Stimulated activated naive CD8-positive, alpha-beta T cell treated with anti-CD3 and anti-CD28 coated beads, Interleukin-15, amount 100 ng/mL, for 72 hours (primary cell): ENCODE measurements around the gene RWDD2A.
"Not testable (repeated sequence)": the region's sequence is repeated elsewhere in the genome, so short reads cannot be mapped to it uniquely, and the experiment has no call there.

Experiments
- ATAC-seq: fragments of 150-1000 bp; cut with Tn5 transposase; 2 replicates; pipeline ENCODE4 v1.10.0; 2021; ENCODE audit warnings: mild to moderate bottlenecking, moderate library complexity
- DNase-seq, 2 donors: peaks; one replicate each; pipeline ENCODE4 v3.0.0; 2021 to 2022
- H3K27ac Mint-ChIP-seq, 2 donors: one replicate each; pipeline ENCODE4 v1.8.0; 2022; ENCODE audit warnings: mild to moderate bottlenecking in 2 of 2, mixed read lengths in 2 of 2, moderate library complexity in 2 of 2
- H3K27me3 Mint-ChIP-seq: one replicate; pipeline ENCODE4 v1.8.0; 2022; ENCODE audit warnings: mixed read lengths
- H3K4me1 Mint-ChIP-seq: one replicate; pipeline ENCODE4 v1.8.0; 2022; ENCODE audit warnings: mild to moderate bottlenecking, mixed read lengths
- H3K4me3 Mint-ChIP-seq, 2 donors: one replicate each; pipeline ENCODE4 v1.8.0; 2022; ENCODE audit warnings: mild to moderate bottlenecking in 2 of 2, mixed read lengths in 2 of 2, moderate library complexity in 1 of 2
- H3K9me3 Mint-ChIP-seq, 2 donors: one replicate each; pipeline ENCODE4 v1.8.0; 2022; ENCODE audit warnings: mixed read lengths in 2 of 2

The RWDD2A gene

GRCh38 chr6:83188501-83188900, 4.7 kb upstream of the RWDD2A start:
- Mint-ChIP-seq H3K27ac (no peak overlapping the region), H3K4me1 (peaks cover 15% of the 10 kb centered on the region), H3K4me3 (no peak overlapping the region), H3K27me3 (no peaks in the 10 kb centered on the region), H3K9me3 (no peaks in the 10 kb centered on the region)
- ATAC-seq (no peak), DNase-seq (no peak)

- H3K4me3 Mint-ChIP-seq: no peak overlapping the region
- peaks cover 24% of the 10 kb centered on the region for H3K4me1 Mint-ChIP-seq
- ATAC-seq (no peak), DNase-seq (no peak)
- H3K27ac Mint-ChIP-seq: no peak overlapping the region
- no peaks in the 10 kb centered on the region for H3K9me3 Mint-ChIP-seq
- H3K27me3 Mint-ChIP-seq: no peaks in the 10 kb centered on the region
These were observed 2.5 kb upstream of the RWDD2A start for GRCh38 chr6:83190626-83191025.

- not testable (repeated sequence) for H3K27me3 Mint-ChIP-seq, ATAC-seq, H3K9me3 Mint-ChIP-seq, DNase-seq, H3K27ac Mint-ChIP-seq
- H3K4me1 Mint-ChIP-seq: peaks cover 24% of the 10 kb centered on the region
- peak overlapping the region; percentile 96 to 99 for H3K4me3 Mint-ChIP-seq
These were observed 1.2 kb upstream of the RWDD2A start for GRCh38 chr6:83191974-83192373.

GRCh38 chr6:83192456-83192855, 701 bp upstream of the RWDD2A start:
- Mint-ChIP-seq H3K27ac (peak overlapping the region; percentile 95 to 99), H3K4me3 (peak overlapping the region; percentile 96 to 99), H3K9me3 (no peaks in the 10 kb centered on the region), H3K4me1 (peaks cover 24% of the 10 kb centered on the region), H3K27me3 (no peaks in the 10 kb centered on the region)
- ATAC-seq (no peak), DNase-seq (no peak)

GRCh38 chr6:83193747-83194566, 800 bp downstream of the RWDD2A start:
- Mint-ChIP-seq H3K27ac (no peak overlapping the region), H3K4me3 (peak overlapping the region; percentile 96 to 99), H3K4me1 (peaks cover 26% of the 10 kb centered on the region), H3K27me3 (no peaks in the 10 kb centered on the region), H3K9me3 (no peaks in the 10 kb centered on the region)
- ATAC-seq (peak; percentile 22), DNase-seq (peak; percentile 12 to 15)

GRCh38 chr6:83198486-83199172, 5.5 kb downstream of the RWDD2A start:
- H3K4me1 Mint-ChIP-seq: peaks cover 19% of the 10 kb centered on the region
- H3K4me3 Mint-ChIP-seq: no peak overlapping the region
- no peak for ATAC-seq
- H3K27ac Mint-ChIP-seq: no peak overlapping the region
- no peak for DNase-seq
- H3K9me3 Mint-ChIP-seq: no peaks in the 10 kb centered on the region
- H3K27me3 Mint-ChIP-seq: no peaks in the 10 kb centered on the region

GRCh38 chr6:83199173-83199862, 6.2 kb downstream of the RWDD2A start:
- no peak overlapping the region for H3K4me3 Mint-ChIP-seq
- H3K4me1 Mint-ChIP-seq: peaks cover 13% of the 10 kb centered on the region
- DNase-seq (peak in 1 of 2 donors; percentile 19), ATAC-seq (peak; percentile 88)
- no peak overlapping the region for H3K27ac Mint-ChIP-seq
- H3K9me3 Mint-ChIP-seq: no peaks in the 10 kb centered on the region
- H3K27me3 Mint-ChIP-seq: no peaks in the 10 kb centered on the region

GRCh38 chr6:83199863-83200225, 6.7 kb downstream of the RWDD2A start:
- Mint-ChIP-seq H3K27ac (no peak overlapping the region), H3K4me3 (no peak overlapping the region), H3K27me3 (no peaks in the 10 kb centered on the region), H3K9me3 (no peaks in the 10 kb centered on the region), H3K4me1 (peaks cover 11% of the 10 kb centered on the region)
- peak; percentile 32 for ATAC-seq
- no peak for DNase-seq

GRCh38 chr6:83202031-83202430, 8.9 kb downstream of the RWDD2A start:
- H3K4me3 Mint-ChIP-seq: no peak overlapping the region
- DNase-seq: no peak
- H3K27me3 Mint-ChIP-seq: peaks cover 11% of the 10 kb centered on the region
- ATAC-seq: no peak
- peaks cover 11% of the 10 kb centered on the region for H3K4me1 Mint-ChIP-seq
- H3K27ac Mint-ChIP-seq: no peak overlapping the region
- no peaks in the 10 kb centered on the region for H3K9me3 Mint-ChIP-seq

GRCh38 chr6:83215131-83216047, 22.2 kb downstream of the RWDD2A start:
- Mint-ChIP-seq H3K27ac (peak overlapping the region in 1 of 2 donors; percentile 27), H3K4me3 (no peak overlapping the region), H3K4me1 (no peaks in the 10 kb centered on the region), H3K27me3 (peaks cover 7% of the 10 kb centered on the region), H3K9me3 (no peaks in the 10 kb centered on the region)
- ATAC-seq (peak; percentile 97), DNase-seq (peak; percentile 35 to 66)

GRCh38 chr6:83216806-83217205, 23.6 kb downstream of the RWDD2A start:
- no peak overlapping the region for H3K27ac Mint-ChIP-seq
- H3K4me1 Mint-ChIP-seq: no peaks in the 10 kb centered on the region
- ATAC-seq: no peak
- H3K9me3 Mint-ChIP-seq: no peaks in the 10 kb centered on the region
- no peak for DNase-seq
- H3K4me3 Mint-ChIP-seq: no peak overlapping the region
- no peaks in the 10 kb centered on the region for H3K27me3 Mint-ChIP-seq

- Mint-ChIP-seq H3K4me3 (no peak overlapping the region), H3K9me3 (no peaks in the 10 kb centered on the region), H3K27ac (no peak overlapping the region), H3K27me3 (no peaks in the 10 kb centered on the region), H3K4me1 (no peaks in the 10 kb centered on the region)
- no peak for DNase-seq
- no peak for ATAC-seq
These were observed 25.5 kb downstream of the RWDD2A start for GRCh38 chr6:83218646-83219045.

GRCh38 chr6:83220121-83220520, 27.0 kb downstream of the RWDD2A start:
- ATAC-seq (no peak), DNase-seq (no peak)
- Mint-ChIP-seq H3K27ac (no peak overlapping the region), H3K27me3 (no peaks in the 10 kb centered on the region), H3K4me1 (no peaks in the 10 kb centered on the region), H3K9me3 (no peaks in the 10 kb centered on the region), H3K4me3 (no peak overlapping the region)

- DNase-seq: no peak
- ATAC-seq: no peak
- Mint-ChIP-seq H3K4me3 (no peak overlapping the region), H3K27me3 (no peaks in the 10 kb centered on the region), H3K9me3 (no peaks in the 10 kb centered on the region), H3K27ac (no peak overlapping the region), H3K4me1 (no peaks in the 10 kb centered on the region)
These were observed 28.1 kb downstream of the RWDD2A start for GRCh38 chr6:83221276-83221675.

- Mint-ChIP-seq H3K4me1 (no peaks in the 10 kb centered on the region), H3K27ac (no peak overlapping the region), H3K4me3 (no peak overlapping the region), H3K27me3 (no peaks in the 10 kb centered on the region), H3K9me3 (no peaks in the 10 kb centered on the region)
- no peak for DNase-seq
- no peak for ATAC-seq
These were observed 28.8 kb downstream of the RWDD2A start for GRCh38 chr6:83221889-83222479.
